Measurements from ENCODE around the gene ENG.

DNA sequence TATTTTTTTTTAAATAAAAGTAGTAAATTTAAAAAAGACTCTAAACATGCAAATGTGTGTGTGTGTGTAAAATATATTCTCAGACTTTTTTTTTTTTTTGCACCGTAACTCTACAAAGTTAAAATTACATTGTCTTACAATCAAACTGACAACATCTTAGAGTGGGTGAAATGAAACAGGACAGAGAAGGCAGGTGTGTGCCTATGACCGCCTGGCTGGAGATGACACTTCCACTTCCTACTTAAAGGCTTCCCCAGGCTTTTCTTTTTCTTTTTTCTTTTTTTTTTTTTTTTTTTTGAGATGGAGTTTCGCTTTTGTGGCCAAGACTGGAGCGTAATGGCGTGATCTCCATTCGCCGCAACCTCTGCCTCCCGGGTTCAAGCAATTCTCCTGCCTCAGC, 25.7 kb upstream of the ENG start:
- TF ChIP-seq, protein P1, sequence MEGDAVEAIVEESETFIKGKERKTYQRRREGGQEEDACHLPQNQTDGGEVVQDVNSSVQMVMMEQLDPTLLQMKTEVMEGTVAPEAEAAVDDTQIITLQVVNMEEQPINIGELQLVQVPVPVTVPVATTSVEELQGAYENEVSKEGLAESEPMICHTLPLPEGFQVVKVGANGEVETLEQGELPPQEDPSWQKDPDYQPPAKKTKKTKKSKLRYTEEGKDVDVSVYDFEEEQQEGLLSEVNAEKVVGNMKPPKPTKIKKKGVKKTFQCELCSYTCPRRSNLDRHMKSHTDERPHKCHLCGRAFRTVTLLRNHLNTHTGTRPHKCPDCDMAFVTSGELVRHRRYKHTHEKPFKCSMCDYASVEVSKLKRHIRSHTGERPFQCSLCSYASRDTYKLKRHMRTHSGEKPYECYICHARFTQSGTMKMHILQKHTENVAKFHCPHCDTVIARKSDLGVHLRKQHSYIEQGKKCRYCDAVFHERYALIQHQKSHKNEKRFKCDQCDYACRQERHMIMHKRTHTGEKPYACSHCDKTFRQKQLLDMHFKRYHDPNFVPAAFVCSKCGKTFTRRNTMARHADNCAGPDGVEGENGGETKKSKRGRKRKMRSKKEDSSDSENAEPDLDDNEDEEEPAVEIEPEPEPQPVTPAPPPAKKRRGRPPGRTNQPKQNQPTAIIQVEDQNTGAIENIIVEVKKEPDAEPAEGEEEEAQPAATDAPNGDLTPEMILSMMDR (IDR thresholded peaks at IDR 0.05): no peak
- TF ChIP-seq POLR2A (IDR thresholded peaks at IDR 0.05): no peak

Data from stomach (tissue), 4 donors.